Measurements from ENCODE around the gene ASB18. TPM values are rescaled to one million over a fixed set of nuclear protein-coding genes. Genes with fewer than 3 reads are reported as not detected.
A peak's percentile ranks its signal among the peaks of the same experiment; 100 is the strongest.

ASB18 gene
- total RNA-seq, 1 donor from 2014 or later: not detected

GRCh38 chr2:236236559-236237452 is 27.4 kb downstream of the ASB18 start:
- no peak for TF ChIP-seq CTCF (IDR thresholded peaks at IDR 0.05; ENCODE audit: partially characterized antibody, unreplicated experiment)
- peaks cover 6% of the 10 kb centered on the region for H3K9me3 Mint-ChIP-seq (ENCODE audit: unreplicated experiment)
- peaks cover 8% of the 10 kb centered on the region for H3K4me1 Mint-ChIP-seq (ENCODE audit: low read depth, unreplicated experiment)
- no peak for DNase-seq
- peak overlapping the region; percentile 89 for H3K4me3 Mint-ChIP-seq (ENCODE audit: unreplicated experiment)
- peaks cover 5% of the 10 kb centered on the region for H3K36me3 Mint-ChIP-seq (ENCODE audit: unreplicated experiment)
- H3K27me3 Mint-ChIP-seq (ENCODE audit: unreplicated experiment): peaks cover 20% of the 10 kb centered on the region
- no peak overlapping the region for H3K27ac Mint-ChIP-seq (ENCODE audit: unreplicated experiment)

- no peak for DNase-seq
- Mint-ChIP-seq H3K27ac (ENCODE audit: unreplicated experiment) (no peak overlapping the region), H3K27me3 (ENCODE audit: unreplicated experiment) (no peaks in the 10 kb centered on the region)
These were observed 35.0 kb downstream of the ASB18 start for GRCh38 chr2:236229186-236229585.

GRCh38 chr2:236223675-236224074 is 40.5 kb downstream of the ASB18 start:
- Mint-ChIP-seq H3K27me3 (ENCODE audit: unreplicated experiment) (peaks cover 3% of the 10 kb centered on the region), H3K27ac (ENCODE audit: unreplicated experiment) (no peak overlapping the region), H3K36me3 (ENCODE audit: unreplicated experiment) (peaks cover 12% of the 10 kb centered on the region), H3K9me3 (ENCODE audit: unreplicated experiment) (no peaks in the 10 kb centered on the region), H3K4me3 (ENCODE audit: unreplicated experiment) (no peak overlapping the region), H3K4me1 (ENCODE audit: low read depth, unreplicated experiment) (no peaks in the 10 kb centered on the region)
- DNase-seq: no peak
- TF ChIP-seq CTCF (IDR thresholded peaks at IDR 0.05; ENCODE audit: partially characterized antibody, unreplicated experiment): no peak

More at GRCh38 chr2:236229186-236229585, 35.0 kb downstream of the ASB18 start:
- Mint-ChIP-seq H3K4me3 (ENCODE audit: unreplicated experiment) (no peak overlapping the region), H3K36me3 (ENCODE audit: unreplicated experiment) (peaks cover 21% of the 10 kb centered on the region), H3K4me1 (ENCODE audit: low read depth, unreplicated experiment) (no peaks in the 10 kb centered on the region), H3K9me3 (ENCODE audit: unreplicated experiment) (peaks cover 6% of the 10 kb centered on the region)
- no peak for TF ChIP-seq CTCF (IDR thresholded peaks at IDR 0.05; ENCODE audit: partially characterized antibody, unreplicated experiment)

GRCh38 chr2:236221798-236222197 is 42.4 kb downstream of the ASB18 start:
- no peak for TF ChIP-seq CTCF (IDR thresholded peaks at IDR 0.05; ENCODE audit: partially characterized antibody, unreplicated experiment)
- Mint-ChIP-seq H3K36me3 (ENCODE audit: unreplicated experiment) (peaks cover 10% of the 10 kb centered on the region), H3K27ac (ENCODE audit: unreplicated experiment) (no peak overlapping the region), H3K27me3 (ENCODE audit: unreplicated experiment) (peaks cover 6% of the 10 kb centered on the region), H3K4me3 (ENCODE audit: unreplicated experiment) (no peak overlapping the region), H3K4me1 (ENCODE audit: low read depth, unreplicated experiment) (peaks cover 5% of the 10 kb centered on the region), H3K9me3 (ENCODE audit: unreplicated experiment) (no peaks in the 10 kb centered on the region)
- no peak for DNase-seq

- H3K27ac Mint-ChIP-seq (ENCODE audit: unreplicated experiment): no peak overlapping the region
- H3K4me3 Mint-ChIP-seq (ENCODE audit: unreplicated experiment): no peak overlapping the region
- H3K4me1 Mint-ChIP-seq (ENCODE audit: low read depth, unreplicated experiment): peaks cover 9% of the 10 kb centered on the region
- peaks cover 11% of the 10 kb centered on the region for H3K27me3 Mint-ChIP-seq (ENCODE audit: unreplicated experiment)
- no peak for DNase-seq
- H3K9me3 Mint-ChIP-seq (ENCODE audit: unreplicated experiment): no peaks in the 10 kb centered on the region
- TF ChIP-seq CTCF (IDR thresholded peaks at IDR 0.05; ENCODE audit: partially characterized antibody, unreplicated experiment): no peak
- peaks cover 7% of the 10 kb centered on the region for H3K36me3 Mint-ChIP-seq (ENCODE audit: unreplicated experiment)
These were observed 44.8 kb downstream of the ASB18 start for GRCh38 chr2:236219411-236219810.

All from glutamatergic neuron (in vitro differentiated cells).